ENCODE data around the gene ACTL6A. TPM values are rescaled to one million over a fixed set of nuclear protein-coding genes. Genes with fewer than 3 reads are reported as not detected.

Gene ACTL6A
- total RNA-seq, 1 donor from 2014 or later, result 43.5 TPM

DNA sequence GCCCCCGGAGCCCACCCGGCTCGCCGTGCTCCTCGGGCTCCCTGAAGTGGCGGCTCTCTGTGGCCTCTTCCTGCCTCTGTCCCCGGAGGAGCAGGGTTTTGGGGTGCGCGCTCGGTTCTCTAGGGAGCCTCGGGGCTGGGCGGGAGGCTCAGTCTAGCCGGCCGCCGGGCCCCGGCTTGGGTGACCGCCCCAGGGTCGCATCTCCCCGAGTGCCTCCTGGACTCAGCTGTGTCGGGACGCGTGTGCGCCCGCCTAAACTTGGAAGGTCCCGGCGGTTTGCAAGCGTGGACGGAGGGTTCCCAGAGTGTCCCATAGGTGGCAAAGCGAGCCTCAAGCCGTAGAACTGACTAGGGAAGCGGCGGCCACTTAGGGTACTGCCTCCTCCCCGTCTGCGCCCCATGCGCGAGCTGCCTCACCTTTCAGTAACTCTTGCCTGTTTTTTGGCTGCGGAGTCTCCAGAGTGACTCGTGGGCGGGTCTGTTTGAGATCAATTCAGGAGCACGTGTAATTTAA, 601 bp downstream of the ACTL6A start:
- TF ChIP-seq, protein P1, sequence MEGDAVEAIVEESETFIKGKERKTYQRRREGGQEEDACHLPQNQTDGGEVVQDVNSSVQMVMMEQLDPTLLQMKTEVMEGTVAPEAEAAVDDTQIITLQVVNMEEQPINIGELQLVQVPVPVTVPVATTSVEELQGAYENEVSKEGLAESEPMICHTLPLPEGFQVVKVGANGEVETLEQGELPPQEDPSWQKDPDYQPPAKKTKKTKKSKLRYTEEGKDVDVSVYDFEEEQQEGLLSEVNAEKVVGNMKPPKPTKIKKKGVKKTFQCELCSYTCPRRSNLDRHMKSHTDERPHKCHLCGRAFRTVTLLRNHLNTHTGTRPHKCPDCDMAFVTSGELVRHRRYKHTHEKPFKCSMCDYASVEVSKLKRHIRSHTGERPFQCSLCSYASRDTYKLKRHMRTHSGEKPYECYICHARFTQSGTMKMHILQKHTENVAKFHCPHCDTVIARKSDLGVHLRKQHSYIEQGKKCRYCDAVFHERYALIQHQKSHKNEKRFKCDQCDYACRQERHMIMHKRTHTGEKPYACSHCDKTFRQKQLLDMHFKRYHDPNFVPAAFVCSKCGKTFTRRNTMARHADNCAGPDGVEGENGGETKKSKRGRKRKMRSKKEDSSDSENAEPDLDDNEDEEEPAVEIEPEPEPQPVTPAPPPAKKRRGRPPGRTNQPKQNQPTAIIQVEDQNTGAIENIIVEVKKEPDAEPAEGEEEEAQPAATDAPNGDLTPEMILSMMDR (IDR thresholded peaks at IDR 0.05; ENCODE audit: unreplicated experiment), result peak; percentile 33

DNA sequence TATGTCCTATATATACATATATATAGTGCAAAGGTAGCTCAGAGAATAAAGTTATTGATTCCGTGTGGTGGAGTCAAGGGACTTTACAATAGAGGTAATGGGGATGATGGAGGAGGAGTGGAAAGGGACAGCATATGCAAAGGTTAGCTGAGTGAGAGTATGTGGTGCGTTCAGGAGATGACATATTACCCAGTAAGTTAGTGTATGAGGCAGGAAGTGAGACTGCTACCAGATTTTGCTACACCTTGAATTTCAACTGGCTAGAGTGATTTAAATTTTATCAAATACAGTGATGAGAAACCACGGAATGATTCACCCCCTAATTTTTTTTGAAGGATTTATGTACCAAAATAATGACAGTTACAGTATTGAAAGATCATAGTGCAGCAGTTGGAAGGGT, 2.8 kb downstream of the ACTL6A start:
- Mint-ChIP-seq H3K27ac (no peak overlapping the region), H3K36me3 (peaks cover 6% of the 10 kb centered on the region), H3K27me3 (ENCODE audit: low read depth) (no peaks in the 10 kb centered on the region), H3K4me3 (no peak overlapping the region), H3K9me3 (no peaks in the 10 kb centered on the region), H3K4me1 (peaks cover 15% of the 10 kb centered on the region)
- TF ChIP-seq, protein P1 (IDR thresholded peaks at IDR 0.05; ENCODE audit: unreplicated experiment), result no peak
- no peak for DNase-seq (ENCODE audit: low spot score in 2 of 2, unreplicated experiment in 2 of 2)

More for the DNA sequence above, 601 bp downstream of the ACTL6A start:
- DNase-seq (ENCODE audit: low spot score in 2 of 2, unreplicated experiment in 2 of 2), result peak; percentile 37 to 75
- H3K27ac Mint-ChIP-seq, result peak overlapping the region; percentile 96
- H3K27me3 Mint-ChIP-seq (ENCODE audit: low read depth), result no peaks in the 10 kb centered on the region
- H3K9me3 Mint-ChIP-seq, result no peaks in the 10 kb centered on the region
- peak overlapping the region; percentile 99 for H3K4me3 Mint-ChIP-seq
- H3K4me1 Mint-ChIP-seq, result peaks cover 15% of the 10 kb centered on the region
- H3K36me3 Mint-ChIP-seq, result no peaks in the 10 kb centered on the region

DNA sequence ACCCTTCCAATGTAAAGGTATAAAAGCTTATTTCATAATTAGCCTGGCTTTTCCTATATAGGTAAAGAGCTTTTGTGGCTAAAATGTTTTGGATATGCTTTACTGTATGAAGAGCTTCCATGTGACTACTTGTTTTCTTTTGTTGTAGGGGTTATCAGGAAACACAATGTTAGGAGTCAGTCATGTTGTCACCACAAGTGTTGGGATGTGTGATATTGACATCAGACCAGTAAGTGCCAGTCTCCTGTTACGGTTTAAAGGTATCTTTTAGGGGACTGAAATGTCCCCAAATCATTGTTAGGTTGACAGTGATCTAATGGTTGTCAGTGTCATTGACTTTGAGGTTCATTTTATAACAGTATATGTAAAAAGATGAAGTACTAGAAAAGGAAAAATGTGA, 18.3 kb downstream of the ACTL6A start:
- no peaks in the 10 kb centered on the region for H3K9me3 Mint-ChIP-seq
- DNase-seq (ENCODE audit: low spot score in 2 of 2, unreplicated experiment in 2 of 2), result no peak
- no peak overlapping the region for H3K4me3 Mint-ChIP-seq
- no peak overlapping the region for H3K27ac Mint-ChIP-seq
- TF ChIP-seq, protein P1 (IDR thresholded peaks at IDR 0.05; ENCODE audit: unreplicated experiment), result no peak
- H3K4me1 Mint-ChIP-seq, result no peaks in the 10 kb centered on the region
- no peaks in the 10 kb centered on the region for H3K27me3 Mint-ChIP-seq (ENCODE audit: low read depth)
- H3K36me3 Mint-ChIP-seq, result peaks cover 31% of the 10 kb centered on the region

DNA sequence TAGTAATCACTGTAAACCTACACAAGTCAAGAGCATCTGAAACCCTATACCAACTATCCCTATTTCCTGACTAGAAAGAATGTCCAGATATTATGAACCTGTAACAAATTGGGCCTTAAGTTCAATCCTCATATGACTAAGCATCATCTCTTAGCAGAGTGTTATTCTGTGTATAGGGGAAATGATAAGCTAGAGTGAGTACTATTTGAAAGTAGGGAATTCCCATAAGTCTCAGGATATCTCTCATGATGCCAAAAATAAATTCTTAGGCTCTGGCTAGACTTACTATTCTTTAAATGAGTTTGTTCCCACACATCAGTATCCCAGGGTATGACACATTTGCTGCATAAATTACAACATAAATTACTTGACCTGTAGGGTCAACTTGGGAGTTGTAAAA, 26.4 kb downstream of the ACTL6A start:
- TF ChIP-seq, protein P1 (IDR thresholded peaks at IDR 0.05; ENCODE audit: unreplicated experiment), result no peak
- Mint-ChIP-seq H3K4me3 (no peak overlapping the region), H3K4me1 (no peaks in the 10 kb centered on the region), H3K27me3 (ENCODE audit: low read depth) (no peaks in the 10 kb centered on the region), H3K27ac (no peak overlapping the region), H3K36me3 (peaks cover 30% of the 10 kb centered on the region), H3K9me3 (no peaks in the 10 kb centered on the region)
- no peak for DNase-seq (ENCODE audit: low spot score in 2 of 2, unreplicated experiment in 2 of 2)

DNA sequence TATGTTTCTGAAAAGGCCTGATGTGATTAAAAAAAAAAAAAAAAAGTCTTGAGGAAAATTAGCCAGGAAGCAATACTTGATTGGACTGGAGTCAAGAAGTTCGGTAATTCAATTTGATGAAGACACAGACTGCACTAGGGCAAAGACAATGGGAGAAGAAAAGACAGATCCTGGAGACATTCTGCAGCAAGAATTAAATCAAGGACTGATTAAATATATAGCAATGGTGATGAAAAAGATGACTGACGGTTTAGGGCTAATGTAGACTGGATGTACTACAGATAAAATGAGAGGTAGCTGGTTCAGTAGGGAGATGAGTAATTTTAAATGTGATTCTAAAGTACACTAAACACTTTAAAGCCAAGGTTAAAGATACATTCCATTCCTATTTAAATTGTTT, 27.9 kb downstream of the ACTL6A start:
- Mint-ChIP-seq H3K4me1 (no peaks in the 10 kb centered on the region), H3K36me3 (peaks cover 35% of the 10 kb centered on the region), H3K27me3 (ENCODE audit: low read depth) (no peaks in the 10 kb centered on the region), H3K9me3 (no peaks in the 10 kb centered on the region), H3K4me3 (no peak overlapping the region), H3K27ac (no peak overlapping the region)
- TF ChIP-seq, protein P1 (IDR thresholded peaks at IDR 0.05; ENCODE audit: unreplicated experiment), result no peak
- no peak for DNase-seq (ENCODE audit: low spot score in 2 of 2, unreplicated experiment in 2 of 2)

DNA sequence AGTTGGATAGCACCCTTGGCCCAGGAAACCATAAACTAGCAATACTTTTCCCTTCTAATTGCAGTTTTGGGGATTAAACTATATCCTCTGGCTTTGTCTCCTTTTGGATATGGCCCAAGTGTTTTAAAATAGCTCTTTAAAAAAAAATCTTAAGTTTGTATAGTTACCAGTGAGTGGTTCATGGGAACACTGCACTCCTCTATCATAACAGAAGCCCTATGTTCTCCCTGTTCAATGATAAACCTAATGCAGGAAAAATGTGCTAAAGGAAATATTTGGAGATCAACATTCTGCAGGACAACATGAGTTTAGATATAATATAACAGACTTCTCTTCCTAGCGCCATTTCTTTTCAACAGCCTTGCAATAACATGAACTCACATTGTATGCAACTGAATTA, 28.6 kb downstream of the ACTL6A start:
- Mint-ChIP-seq H3K36me3 (peaks cover 35% of the 10 kb centered on the region), H3K9me3 (no peaks in the 10 kb centered on the region), H3K27ac (no peak overlapping the region), H3K4me3 (no peak overlapping the region), H3K4me1 (no peaks in the 10 kb centered on the region), H3K27me3 (ENCODE audit: low read depth) (no peaks in the 10 kb centered on the region)
- DNase-seq (ENCODE audit: low spot score in 2 of 2, unreplicated experiment in 2 of 2), result no peak
- TF ChIP-seq, protein P1 (IDR thresholded peaks at IDR 0.05; ENCODE audit: unreplicated experiment), result no peak

Data from mesothelial cell of epicardium (in vitro differentiated cells).